HG02870 (cell line): ENCODE measurements around the gene SORCS2.

Experiments used
- ATAC-seq: cut with Tn5 transposase; IDR thresholded peaks from one replicate; pipeline ENCODE4 v1.9.1; 2021; ENCODE audit warnings: mild to moderate bottlenecking, moderate library complexity; ENCODE audit not compliant: unreplicated experiment

The SORCS2 gene

GRCh38 chr4:7217474-7218321 lies 25.4 kb downstream of the SORCS2 start:
- ATAC-seq: no peak

GRCh38 chr4:7218686-7219085 lies 26.3 kb downstream of the SORCS2 start:
- ATAC-seq: no peak

- ATAC-seq: no peak
Observed at GRCh38 chr4:7222521-7222920, 30.2 kb downstream of the SORCS2 start.

GRCh38 chr4:7223541-7223940 lies 31.2 kb downstream of the SORCS2 start:
- ATAC-seq: no peak

- ATAC-seq: no peak
Observed at GRCh38 chr4:7224001-7224400, 31.7 kb downstream of the SORCS2 start.

GRCh38 chr4:7224878-7225533 lies 32.7 kb downstream of the SORCS2 start:
- ATAC-seq: no peak

- ATAC-seq: no peak
Observed at GRCh38 chr4:7226439-7226838, 34.1 kb downstream of the SORCS2 start.

- ATAC-seq: no peak
Observed at GRCh38 chr4:7227008-7227407, 34.7 kb downstream of the SORCS2 start.

GRCh38 chr4:7228734-7229133 lies 36.4 kb downstream of the SORCS2 start:
- no peak for ATAC-seq

GRCh38 chr4:7232061-7232650 lies 39.8 kb downstream of the SORCS2 start:
- no peak for ATAC-seq

GRCh38 chr4:7233006-7233580 lies 40.8 kb downstream of the SORCS2 start:
- ATAC-seq: no peak

GRCh38 chr4:7233601-7234000 lies 41.3 kb downstream of the SORCS2 start:
- ATAC-seq: no peak

GRCh38 chr4:7234355-7235029 lies 42.2 kb downstream of the SORCS2 start:
- ATAC-seq: no peak

- no peak for ATAC-seq
Observed at GRCh38 chr4:7235030-7235380, 42.7 kb downstream of the SORCS2 start.

GRCh38 chr4:7236847-7237246 lies 44.5 kb downstream of the SORCS2 start:
- no peak for ATAC-seq

- no peak for ATAC-seq
Observed at GRCh38 chr4:7237873-7238272, 45.5 kb downstream of the SORCS2 start.

- no peak for ATAC-seq
Observed at GRCh38 chr4:7238300-7238960, 46.1 kb downstream of the SORCS2 start.

GRCh38 chr4:7239101-7239820 lies 46.9 kb downstream of the SORCS2 start:
- no peak for ATAC-seq

GRCh38 chr4:7239844-7240243 lies 47.5 kb downstream of the SORCS2 start:
- ATAC-seq: no peak

GRCh38 chr4:7240306-7240705 lies 48.0 kb downstream of the SORCS2 start:
- no peak for ATAC-seq
